Keratinocyte (primary cell): ENCODE data around the gene TMEM52. TPM values are rescaled to one million over a fixed set of nuclear protein-coding genes. Genes with fewer than 3 reads are reported as not detected.

Experiments used
- DNase-seq: peaks from one replicate; pipeline ENCODE4 v3.0.0-alpha.2; 2011; ENCODE audit warnings: low read depth, missing footprints, low spot score
- FAIRE-seq: peaks from 2 replicates; lab custom pipeline; 2011; peaks lifted over from hg19 to GRCh38; lab: Jason Lieb, UNC
- H2AFZ ChIP-seq: 2 replicates; pipeline ENCODE4 v1.6.0; 2012; ENCODE audit warnings: low read length, control low read depth, inconsistent platforms; ENCODE audit not compliant: control insufficient read depth
- H3K27ac ChIP-seq: 2 replicates; pipeline ENCODE4 v1.5.1; 2011; ENCODE audit warnings: low read length; ENCODE audit not compliant: control insufficient read depth, insufficient read depth
- H3K27me3 ChIP-seq: 3 replicates; pipeline ENCODE4 v1.6.0; 2011; ENCODE audit warnings: low read length; ENCODE audit not compliant: control insufficient read depth, insufficient read depth; ENCODE audit errors: extremely low read depth
- H3K36me3 ChIP-seq, 2 experiments: 2 replicates in 1 of 2; 3 replicates in 1 of 2; pipeline ENCODE4 v1.5.1; 2011; ENCODE audit warnings: low read length in 2 of 2, mild to moderate bottlenecking in 1 of 2; ENCODE audit not compliant: control insufficient read depth in 2 of 2, insufficient read depth in 2 of 2; ENCODE audit errors: extremely low read depth in 1 of 2
- H3K4me1 ChIP-seq: 3 replicates; pipeline ENCODE4 v1.5.1; 2011; ENCODE audit warnings: low read length; ENCODE audit not compliant: control insufficient read depth, insufficient read depth; ENCODE audit errors: extremely low read depth
- H3K4me2 ChIP-seq: 3 replicates; pipeline ENCODE4 v1.6.0; 2011; ENCODE audit warnings: low read depth, low read length; ENCODE audit not compliant: control insufficient read depth, insufficient read depth; ENCODE audit errors: extremely low read depth
- H3K4me3 ChIP-seq, 3 experiments: fragments of 200-600 bp in 1 of 3; sonication (generic) in 1 of 3; 2 replicates in 2 of 3; 3 replicates in 1 of 3; pipeline ENCODE4 v1.5.1; 2011 to 2016; ENCODE audit warnings: low read length in 3 of 3, mild to moderate bottlenecking in 3 of 3, control low read depth in 2 of 3, inconsistent platforms in 1 of 3, low read depth in 1 of 3, mixed read lengths in 1 of 3, mixed run types in 1 of 3, moderate library complexity in 1 of 3; ENCODE audit not compliant: control insufficient read depth in 2 of 3, insufficient read depth in 2 of 3; ENCODE audit errors: extremely low read depth in 1 of 3
- H3K79me2 ChIP-seq: 2 replicates; pipeline ENCODE4 v1.6.0; 2012; ENCODE audit warnings: low read length; ENCODE audit not compliant: control insufficient read depth, insufficient read depth
- H3K9ac ChIP-seq: 3 replicates; pipeline ENCODE4 v1.6.0; 2011; ENCODE audit warnings: low read length; ENCODE audit not compliant: control insufficient read depth, insufficient read depth; ENCODE audit errors: extremely low read depth
- H3K9me1 ChIP-seq: 3 replicates; pipeline ENCODE4 v1.6.0; 2011; ENCODE audit warnings: low read length; ENCODE audit not compliant: control insufficient read depth, insufficient read depth; ENCODE audit errors: extremely low read depth
- H3K9me3 ChIP-seq: 2 replicates; pipeline ENCODE4 v1.5.1; 2012; ENCODE audit warnings: low read depth, low read length; ENCODE audit not compliant: control insufficient read depth
- H4K20me1 ChIP-seq: 3 replicates; pipeline ENCODE4 v1.6.0; 2011; ENCODE audit warnings: low read length; ENCODE audit not compliant: control insufficient read depth, insufficient read depth; ENCODE audit errors: extremely low read depth
- EZH2 ChIP-seq: IDR thresholded peaks from one replicate; pipeline ENCODE4 v1.6.1; 2012; ENCODE audit warnings: inconsistent platforms, mild to moderate bottlenecking, low read length, moderate library complexity
- dilution Hi-C: fragments of 300-500 bp; cut with MboI; formaldehyde crosslinking; loops from one replicate; pipeline ENCODE4 v1.7.0; 2020; ENCODE audit warnings: low sequenced_read_pairs; ENCODE audit not compliant: extremely low pct_ligation_motif_present
- polyA plus RNA-seq, 5 experiments: library from polyadenylated mRNA; depleted of rRNA in 3 of 5; stranded (reverse) in 3 of 5; stranded (forward) in 1 of 5; unstranded in 1 of 5; fragments of >200 nt; gene quantifications; 1 replicate in 1 of 5; 2 replicates in 3 of 5; 3 replicates in 1 of 5; pipeline versions ENCODE4 v1.2.1 to v1.2.3, GENCODE V29; 2011 to 2012; ENCODE audit warnings: missing spikeins in 2 of 5, low read depth in 1 of 5, low replicate concordance in 1 of 5
- TF ChIP-seq, protein P1 (sequence below), 3 experiments: IDR thresholded peaks in 1 of 3; conservative IDR thresholded peaks in 1 of 3; optimal IDR thresholded peaks in 1 of 3; 2 replicates in 2 of 3; 3 replicates in 1 of 3; pipeline versions ENCODE3 to v1.5.1; 2011; ENCODE audit warnings: low read length in 3 of 3, mild to moderate bottlenecking in 3 of 3, moderate library complexity in 2 of 3, control low read depth in 1 of 3, inconsistent platforms in 1 of 3; ENCODE audit not compliant: insufficient read depth in 2 of 3; ENCODE audit errors: extremely low read depth in 1 of 3

Gene TMEM52
- polyA plus RNA-seq, 1 donor (not counting 4 experiments of a cell fraction or from before 2014, with no cell fraction given), result 0.10 TPM

DNA sequence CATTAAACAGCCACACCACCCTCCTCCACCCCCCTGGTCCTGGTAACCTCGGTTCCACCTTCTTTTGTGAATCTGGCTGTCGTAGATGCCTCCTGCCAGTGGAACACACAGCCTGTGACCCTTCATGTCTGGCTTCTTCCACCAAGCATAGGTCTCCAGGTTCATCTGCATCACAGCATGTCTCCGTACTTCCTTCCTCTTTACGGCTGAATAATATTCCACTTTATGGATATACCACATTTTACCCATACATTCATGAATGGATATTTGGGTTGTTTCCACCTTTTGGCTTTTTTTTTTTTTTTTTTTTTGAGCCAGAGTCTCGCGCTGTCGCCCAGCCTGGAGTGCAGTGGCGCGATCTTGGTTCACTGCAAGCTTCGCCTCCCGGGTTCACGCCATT is 15.9 kb downstream of the TMEM52 start:
- Histone ChIP-seq H2AFZ (no peak overlapping the region), H3K9me3 (no peaks in the 10 kb centered on the region), H3K4me1 (peaks cover 18% of the 10 kb centered on the region), H3K9me1 (no peaks in the 10 kb centered on the region), H3K27me3 (peaks cover 6% of the 10 kb centered on the region), H3K79me2 (no peaks in the 10 kb centered on the region), H3K4me3 (no peak overlapping the region), H3K27ac (no peak overlapping the region), H3K9ac (no peak overlapping the region), H4K20me1 (no peaks in the 10 kb centered on the region), H3K4me2 (no peak overlapping the region), H3K36me3 (no peaks in the 10 kb centered on the region)
- dilution Hi-C loops, result no loop called here
- TF ChIP-seq, protein P1, sequence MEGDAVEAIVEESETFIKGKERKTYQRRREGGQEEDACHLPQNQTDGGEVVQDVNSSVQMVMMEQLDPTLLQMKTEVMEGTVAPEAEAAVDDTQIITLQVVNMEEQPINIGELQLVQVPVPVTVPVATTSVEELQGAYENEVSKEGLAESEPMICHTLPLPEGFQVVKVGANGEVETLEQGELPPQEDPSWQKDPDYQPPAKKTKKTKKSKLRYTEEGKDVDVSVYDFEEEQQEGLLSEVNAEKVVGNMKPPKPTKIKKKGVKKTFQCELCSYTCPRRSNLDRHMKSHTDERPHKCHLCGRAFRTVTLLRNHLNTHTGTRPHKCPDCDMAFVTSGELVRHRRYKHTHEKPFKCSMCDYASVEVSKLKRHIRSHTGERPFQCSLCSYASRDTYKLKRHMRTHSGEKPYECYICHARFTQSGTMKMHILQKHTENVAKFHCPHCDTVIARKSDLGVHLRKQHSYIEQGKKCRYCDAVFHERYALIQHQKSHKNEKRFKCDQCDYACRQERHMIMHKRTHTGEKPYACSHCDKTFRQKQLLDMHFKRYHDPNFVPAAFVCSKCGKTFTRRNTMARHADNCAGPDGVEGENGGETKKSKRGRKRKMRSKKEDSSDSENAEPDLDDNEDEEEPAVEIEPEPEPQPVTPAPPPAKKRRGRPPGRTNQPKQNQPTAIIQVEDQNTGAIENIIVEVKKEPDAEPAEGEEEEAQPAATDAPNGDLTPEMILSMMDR (optimal IDR thresholded peaks at IDR 0.05 in 1 of 3, IDR thresholded peaks at IDR 0.05 in 1 of 3, conservative IDR thresholded peaks at IDR 0.05 in 1 of 3; ENCODE audit: extremely low read depth in 1 of 3, insufficient read depth in 2 of 3, low read length in 3 of 3), result no peak
- no peak for TF ChIP-seq EZH2
- no peak for DNase-seq
- no peak for FAIRE-seq

DNA sequence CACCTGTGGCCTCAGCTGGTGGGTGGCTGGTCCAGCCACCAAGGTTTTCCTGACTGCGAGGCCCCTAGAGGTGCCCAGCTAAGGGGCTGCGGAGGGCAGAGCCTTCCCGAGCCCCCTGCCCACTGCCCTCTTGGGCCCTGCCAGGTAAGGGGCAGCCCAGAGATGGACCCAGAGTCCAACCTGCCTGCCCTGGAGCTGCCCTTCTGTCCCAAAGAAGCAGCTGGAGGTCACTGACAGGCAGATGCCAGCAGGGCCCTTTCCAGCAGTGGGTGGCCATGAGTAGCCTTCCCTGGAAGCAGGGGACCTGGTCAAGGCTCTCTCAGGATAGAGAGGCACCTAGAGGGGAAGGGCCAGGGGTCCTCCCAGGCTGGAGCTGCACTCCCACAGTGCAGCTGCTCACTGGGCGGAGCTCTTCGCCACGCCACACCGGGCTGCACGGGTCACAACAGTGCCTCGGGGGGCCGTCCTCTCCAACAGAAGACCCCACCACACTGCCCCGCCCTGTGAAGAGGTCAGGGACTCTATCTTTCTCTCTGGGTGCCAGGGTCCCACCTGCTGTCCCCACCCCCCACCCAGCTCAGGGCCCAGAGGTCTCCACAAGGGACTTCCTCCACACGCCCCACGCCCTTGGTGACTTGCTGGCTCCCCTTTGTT is 17.3 kb downstream of the TMEM52 start:
- no peaks in the 10 kb centered on the region for H3K9me1 ChIP-seq
- H2AFZ ChIP-seq, result no peak overlapping the region
- no peaks in the 10 kb centered on the region for H3K36me3 ChIP-seq
- peaks cover 6% of the 10 kb centered on the region for H3K27me3 ChIP-seq
- FAIRE-seq (no peak), DNase-seq (no peak)
- no peak overlapping the region for H3K4me3 ChIP-seq
- H3K9ac ChIP-seq, result no peak overlapping the region
- no peaks in the 10 kb centered on the region for H3K9me3 ChIP-seq
- no peaks in the 10 kb centered on the region for H3K79me2 ChIP-seq
- TF ChIP-seq EZH2, result no peak
- TF ChIP-seq, protein P1 (optimal IDR thresholded peaks at IDR 0.05 in 1 of 3, IDR thresholded peaks at IDR 0.05 in 1 of 3, conservative IDR thresholded peaks at IDR 0.05 in 1 of 3; ENCODE audit: extremely low read depth in 1 of 3, insufficient read depth in 2 of 3, low read length in 3 of 3), result no peak
- no peak overlapping the region for H3K4me2 ChIP-seq
- dilution Hi-C loops, result no loop called here
- H3K4me1 ChIP-seq, result peaks cover 8% of the 10 kb centered on the region
- H4K20me1 ChIP-seq, result no peaks in the 10 kb centered on the region
- no peak overlapping the region for H3K27ac ChIP-seq
